Activated naive CD4-positive, alpha-beta T cell treated with anti-CD3 and anti-CD28 coated beads, Interleukin-2, amount 10 ng/mL, durations not matched to agents 7 days and 5 days (primary cell): Measurements from ENCODE around the gene SLC22A17.
A peak's percentile ranks its signal among the peaks of the same experiment; 100 is the strongest.
"Not testable (repeated sequence)": the region's sequence is repeated elsewhere in the genome, so short reads cannot be mapped to it uniquely, and the experiment has no call there.

Experiments used
- CTCF ChIA-PET: fragments of 350-600 bp; sonication (Branson Sonifier 250); formaldehyde crosslinking; loops from one replicate; lab custom pipeline; 2021; ENCODE audit warnings: antibody characterized with exemption; lab: Charles Lee
- DNase-seq: peaks from one replicate; pipeline ENCODE4 v3.0.0-alpha.2; 2020
- H3K27ac Mint-ChIP-seq: one replicate; pipeline ENCODE4 v1.8.0; 2021; ENCODE audit warnings: mild to moderate bottlenecking, moderate library complexity, mixed read lengths
- H3K27me3 Mint-ChIP-seq: one replicate; pipeline ENCODE4 v1.8.0; 2021; ENCODE audit warnings: mild to moderate bottlenecking, mixed read lengths
- H3K36me3 Mint-ChIP-seq: one replicate; pipeline ENCODE4 v1.8.0; 2021; ENCODE audit warnings: mixed read lengths
- H3K4me1 Mint-ChIP-seq: one replicate; pipeline ENCODE4 v1.8.0; 2021; ENCODE audit warnings: mixed read lengths
- H3K4me3 Mint-ChIP-seq: one replicate; pipeline ENCODE4 v1.8.0; 2021; ENCODE audit warnings: mild to moderate bottlenecking, moderate library complexity, mixed read lengths
- H3K9me3 Mint-ChIP-seq: one replicate; pipeline ENCODE4 v1.8.0; 2021; ENCODE audit warnings: mixed read lengths

SLC22A17 gene

DNA sequence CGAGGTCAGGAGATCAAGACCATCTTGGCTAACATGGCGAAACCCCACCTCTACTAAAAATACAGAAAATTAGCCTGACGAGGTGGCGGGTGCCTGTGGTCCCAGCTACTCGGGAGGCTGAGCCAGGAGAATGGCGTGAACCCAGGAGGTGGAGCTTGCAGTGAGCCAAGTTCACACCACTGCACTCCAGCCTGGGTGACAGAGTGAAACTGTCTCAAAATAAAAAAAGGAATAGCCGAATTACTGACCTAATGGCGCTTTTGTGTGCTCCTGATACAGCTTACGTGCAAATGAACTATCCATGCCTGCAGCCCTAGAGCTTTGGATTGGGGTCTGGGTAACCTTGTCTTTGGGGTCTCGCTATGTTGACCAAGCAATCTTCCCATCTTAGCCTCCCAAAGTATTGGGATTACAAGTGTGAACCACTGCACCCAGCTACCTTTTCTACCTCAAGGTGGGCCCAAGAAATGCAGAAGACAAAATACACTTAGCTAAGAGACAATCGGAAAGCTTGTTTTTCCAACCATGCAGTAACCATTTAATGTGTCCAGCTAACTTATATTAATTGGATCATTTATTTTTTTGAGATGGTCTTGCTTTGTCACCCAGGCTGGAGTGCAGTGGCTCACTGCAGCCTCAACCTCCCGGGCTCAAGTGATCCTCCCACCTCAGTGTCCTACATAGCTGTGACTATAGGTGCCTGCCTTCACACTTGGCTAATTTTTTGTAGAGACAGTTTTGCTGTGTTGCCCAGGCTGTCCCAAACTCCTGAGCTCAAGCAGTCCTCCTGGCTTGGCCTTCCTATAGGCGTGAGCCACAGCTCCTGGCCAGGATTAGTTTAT lies 26.0 kb downstream of the SLC22A17 start:
- H3K36me3 Mint-ChIP-seq: peaks cover 36% of the 10 kb centered on the region
- DNase-seq: no peak
- H3K27me3 Mint-ChIP-seq: no peaks in the 10 kb centered on the region
- CTCF ChIA-PET: interaction anchor here (1.1 to 2.7 kb wide), 12 partner anchors 26 to 206 kb away, joined by 3 to 33 read pairs (median 4); partner anchors contain the start of gene SLC22A17
- H3K4me3 Mint-ChIP-seq: no peak overlapping the region
- no peak overlapping the region for H3K27ac Mint-ChIP-seq
- H3K4me1 Mint-ChIP-seq: peaks cover 16% of the 10 kb centered on the region
- H3K9me3 Mint-ChIP-seq: no peaks in the 10 kb centered on the region

DNA sequence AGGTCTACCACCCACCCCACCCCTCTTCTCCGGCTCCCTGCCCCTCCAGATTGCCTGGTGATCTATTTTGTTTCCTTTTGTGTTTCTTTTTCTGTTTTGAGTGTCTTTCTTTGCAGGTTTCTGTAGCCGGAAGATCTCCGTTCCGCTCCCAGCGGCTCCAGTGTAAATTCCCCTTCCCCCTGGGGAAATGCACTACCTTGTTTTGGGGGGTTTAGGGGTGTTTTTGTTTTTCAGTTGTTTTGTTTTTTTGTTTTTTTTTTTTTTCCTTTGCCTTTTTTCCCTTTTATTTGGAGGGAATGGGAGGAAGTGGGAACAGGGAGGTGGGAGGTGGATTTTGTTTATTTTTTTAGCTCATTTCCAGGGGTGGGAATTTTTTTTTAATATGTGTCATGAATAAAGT lies 26.9 kb downstream of the SLC22A17 start:
- not testable (repeated sequence) for DNase-seq, H3K9me3 Mint-ChIP-seq, H3K4me3 Mint-ChIP-seq, H3K27ac Mint-ChIP-seq, H3K27me3 Mint-ChIP-seq
- H3K36me3 Mint-ChIP-seq: peaks cover 36% of the 10 kb centered on the region
- CTCF ChIA-PET: interaction anchor here (1.4 to 2.7 kb wide), 4 partner anchors 37 to 57 kb away, joined by 4 to 33 read pairs (median 5); no protein-coding TSS in a partner anchor
- peaks cover 16% of the 10 kb centered on the region for H3K4me1 Mint-ChIP-seq

DNA sequence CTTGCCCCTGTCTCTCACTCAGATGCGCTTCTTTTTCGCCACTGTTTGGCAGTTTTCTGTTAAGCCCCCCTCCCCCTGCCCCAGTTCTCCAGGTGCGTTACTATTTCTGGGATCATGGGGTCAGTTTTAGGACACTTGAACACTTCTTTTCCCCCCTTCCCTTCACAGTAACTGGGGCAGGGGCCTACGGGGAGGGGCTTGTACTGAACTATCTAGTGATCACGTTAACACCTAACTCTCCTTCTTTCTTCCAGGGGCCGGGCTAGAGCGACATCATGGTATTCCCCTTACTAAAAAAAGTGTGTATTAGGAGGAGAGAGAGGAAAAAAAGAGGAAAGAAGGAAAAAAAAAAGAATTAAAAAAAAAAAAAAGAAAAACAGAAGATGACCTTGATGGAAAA lies 27.7 kb downstream of the SLC22A17 start:
- CTCF ChIA-PET: interaction anchor here (3.9 kb wide), 1 partner anchor 54 kb away, joined by 15 read pairs; no protein-coding TSS in a partner anchor
- no peak for DNase-seq
- no peaks in the 10 kb centered on the region for H3K27me3 Mint-ChIP-seq

DNA sequence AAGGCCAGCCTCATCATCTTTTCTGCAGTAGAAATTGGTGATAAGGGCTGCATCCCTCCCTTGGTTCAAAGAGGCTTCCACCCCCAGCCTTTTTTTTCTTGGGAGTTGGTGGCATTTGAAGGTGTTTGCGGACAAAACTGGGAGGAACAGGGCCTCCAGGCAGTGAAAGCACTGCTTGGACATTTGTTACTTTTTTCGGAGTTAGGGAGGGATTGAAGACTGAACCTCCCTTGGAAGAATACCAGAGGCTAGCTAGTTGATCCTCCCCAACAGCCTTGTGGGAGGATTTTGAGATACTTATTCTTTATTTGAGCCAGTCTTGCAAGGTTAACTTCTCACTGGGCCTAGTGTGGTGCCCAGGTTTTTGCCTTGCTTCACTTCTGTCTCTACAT lies 28.2 kb downstream of the SLC22A17 start:
- Mint-ChIP-seq H3K4me3 (no peak overlapping the region), H3K27ac (no peak overlapping the region), H3K9me3 (peaks cover 2% of the 10 kb centered on the region), H3K4me1 (peaks cover 29% of the 10 kb centered on the region), H3K36me3 (peaks cover 39% of the 10 kb centered on the region), H3K27me3 (no peaks in the 10 kb centered on the region)
- CTCF ChIA-PET: interaction anchor here (3.9 kb wide), 1 partner anchor 55 kb away, joined by 15 read pairs; no protein-coding TSS in a partner anchor
- no peak for DNase-seq

More for the DNA sequence above, 27.7 kb downstream of the SLC22A17 start:
- peaks cover 24% of the 10 kb centered on the region for H3K4me1 Mint-ChIP-seq
- no peak overlapping the region for H3K4me3 Mint-ChIP-seq
- H3K9me3 Mint-ChIP-seq: no peaks in the 10 kb centered on the region
- H3K36me3 Mint-ChIP-seq: peaks cover 36% of the 10 kb centered on the region
- no peak overlapping the region for H3K27ac Mint-ChIP-seq

DNA sequence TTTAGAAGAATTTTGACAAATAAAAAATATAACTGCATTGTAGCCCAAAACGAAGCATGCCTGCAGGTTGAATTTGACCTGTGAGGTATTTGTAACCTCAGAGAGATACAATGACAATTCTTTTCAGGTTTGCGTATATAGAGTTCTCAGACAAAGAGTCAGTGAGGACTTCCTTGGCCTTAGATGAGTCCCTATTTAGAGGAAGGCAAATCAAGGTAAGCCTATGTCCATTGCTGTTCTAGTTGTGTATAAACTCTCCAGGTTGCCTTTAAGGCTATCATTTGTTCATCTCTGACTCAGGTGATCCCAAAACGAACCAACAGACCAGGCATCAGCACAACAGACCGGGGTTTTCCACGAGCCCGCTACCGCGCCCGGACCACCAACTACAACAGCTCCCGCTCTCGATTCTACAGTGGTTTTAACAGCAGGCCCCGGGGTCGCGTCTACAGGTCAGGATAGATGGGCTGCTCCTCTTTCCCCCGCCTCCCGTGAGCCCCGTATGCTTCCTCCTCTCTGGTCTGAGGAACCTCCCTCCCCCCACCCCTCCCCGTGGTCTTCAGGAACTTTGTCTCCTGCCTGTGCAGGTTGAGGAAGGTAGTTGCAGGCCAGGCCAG lies 28.7 kb downstream of the SLC22A17 start:
- H3K27ac Mint-ChIP-seq: no peak overlapping the region
- peaks cover 29% of the 10 kb centered on the region for H3K4me1 Mint-ChIP-seq
- peaks cover 2% of the 10 kb centered on the region for H3K9me3 Mint-ChIP-seq
- H3K27me3 Mint-ChIP-seq: no peaks in the 10 kb centered on the region
- H3K36me3 Mint-ChIP-seq: peaks cover 39% of the 10 kb centered on the region
- CTCF ChIA-PET: interaction anchor here (3.9 kb wide), 1 partner anchor 55 kb away, joined by 15 read pairs; no protein-coding TSS in a partner anchor
- DNase-seq: no peak
- H3K4me3 Mint-ChIP-seq: no peak overlapping the region

- Mint-ChIP-seq H3K9me3 (peaks cover 2% of the 10 kb centered on the region), H3K27ac (peak overlapping the region; percentile 93), H3K4me1 (peaks cover 29% of the 10 kb centered on the region), H3K27me3 (no peaks in the 10 kb centered on the region), H3K4me3 (peak overlapping the region; percentile 89), H3K36me3 (peaks cover 39% of the 10 kb centered on the region)
- CTCF ChIA-PET: interaction anchor here (1.1 to 3.9 kb wide), 8 partner anchors 21 to 237 kb away, joined by 3 to 32 read pairs (median 4); partner anchors contain the start of genes CMTM5, HOMEZ and PPP1R3E
- no peak for DNase-seq
Measured at GRCh38 chr14:23322568-23323517, 29.8 kb downstream of the SLC22A17 start.

- CTCF ChIA-PET: interaction anchor here (1.1 to 3.9 kb wide), 12 partner anchors 15 to 238 kb away, joined by 3 to 32 read pairs (median 5); partner anchors contain the start of genes BCL2L2, CMTM5, HOMEZ and PPP1R3E
- peak overlapping the region; percentile 90 for H3K4me3 Mint-ChIP-seq
- H3K4me1 Mint-ChIP-seq: peaks cover 29% of the 10 kb centered on the region
- DNase-seq: peak; percentile 68
- H3K9me3 Mint-ChIP-seq: peaks cover 2% of the 10 kb centered on the region
- H3K27me3 Mint-ChIP-seq: peaks cover 4% of the 10 kb centered on the region
- H3K27ac Mint-ChIP-seq: peak overlapping the region; percentile 93
- peaks cover 39% of the 10 kb centered on the region for H3K36me3 Mint-ChIP-seq
Measured at GRCh38 chr14:23321572-23322547, 30.8 kb downstream of the SLC22A17 start.

DNA sequence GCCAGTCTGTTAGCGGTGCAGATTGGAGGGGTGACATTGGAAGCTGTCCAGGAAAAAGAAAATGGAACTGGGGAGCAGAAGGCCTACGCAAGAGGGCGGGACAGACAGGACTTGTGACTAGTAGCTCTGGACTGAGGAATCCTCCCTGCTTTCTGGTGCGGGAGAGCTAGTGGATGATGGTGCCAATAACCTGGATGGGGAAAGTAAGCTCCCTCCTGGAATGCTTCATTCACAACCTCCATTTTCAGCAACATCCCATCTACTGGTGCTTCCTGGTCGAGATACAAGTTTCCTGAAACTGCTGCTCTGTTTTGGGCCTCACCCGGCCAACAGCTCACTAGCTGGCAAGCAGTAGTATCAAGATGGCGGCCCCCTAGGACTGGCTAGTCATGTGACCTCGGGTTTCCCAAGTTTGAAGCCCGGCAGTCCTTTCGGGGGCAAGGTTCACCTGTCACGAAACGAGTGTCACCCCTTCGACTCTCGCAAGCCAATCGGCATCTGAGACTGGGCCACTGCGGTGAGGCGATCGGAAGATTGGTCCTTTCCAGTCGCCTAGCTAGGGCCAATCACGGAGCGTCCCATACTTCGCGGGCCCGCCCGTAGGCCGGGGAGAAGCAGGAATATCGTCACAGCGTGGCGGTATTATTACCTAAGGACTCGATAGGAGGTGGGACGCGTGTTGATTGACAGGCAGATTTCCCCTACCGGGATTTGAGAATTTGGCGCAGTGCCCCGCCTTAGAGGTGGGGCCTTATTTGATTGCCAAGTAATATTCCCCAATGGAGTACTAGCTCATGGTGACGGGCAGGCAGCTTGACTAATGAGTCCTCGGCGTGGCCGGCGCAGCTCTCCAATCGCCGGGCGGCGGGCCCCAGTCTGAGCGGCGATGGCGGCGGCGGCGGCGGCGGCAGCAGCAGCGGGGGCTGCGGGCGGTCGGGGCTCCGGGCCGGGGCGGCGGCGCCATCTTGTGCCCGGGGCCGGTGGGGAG lies 31.8 kb downstream of the SLC22A17 start, which contains the start of gene PABPN1:
TSS of gene PABPN1 (plus strand) at position 874 of the 988 bp plus-strand sequence. CDS start at position 887, 13 bp downstream.
- CTCF ChIA-PET: interaction anchor here (0.9 to 3.9 kb wide), 15 partner anchors 10 to 239 kb away, joined by 3 to 32 read pairs (median 4); partner anchors contain the start of genes BCL2L2, CMTM5, HOMEZ and PPP1R3E
- H3K4me3 Mint-ChIP-seq: peak within 1 kb of the TSS; percentile 90
- H3K36me3 Mint-ChIP-seq: peaks cover 36% of the 10 kb centered on the region
- H3K9me3 Mint-ChIP-seq: peaks cover 2% of the 10 kb centered on the region
- H3K27ac Mint-ChIP-seq: peak within 1 kb of the TSS; percentile 97
- DNase-seq: peak; percentile 99
- H3K27me3 Mint-ChIP-seq: peaks cover 9% of the 10 kb centered on the region
- peaks cover 29% of the 10 kb centered on the region for H3K4me1 Mint-ChIP-seq

GRCh38 chr14:23319746-23320583 lies 32.7 kb downstream of the SLC22A17 start:
- peak overlapping the region; percentile 90 for H3K4me3 Mint-ChIP-seq
- H3K27me3 Mint-ChIP-seq: peaks cover 13% of the 10 kb centered on the region
- peak overlapping the region; percentile 97 for H3K27ac Mint-ChIP-seq
- no peak for DNase-seq
- peaks cover 2% of the 10 kb centered on the region for H3K9me3 Mint-ChIP-seq
- peaks cover 30% of the 10 kb centered on the region for H3K36me3 Mint-ChIP-seq
- CTCF ChIA-PET: interaction anchor here (0.9 to 3.6 kb wide), 8 partner anchors 9 to 60 kb away, joined by 3 to 32 read pairs (median 4); partner anchors contain the start of genes BCL2L2 and PPP1R3E
- H3K4me1 Mint-ChIP-seq: peaks cover 29% of the 10 kb centered on the region

GRCh38 chr14:23316300-23316699 lies 36.4 kb downstream of the SLC22A17 start:
- Mint-ChIP-seq H3K27ac (no peak overlapping the region), H3K27me3 (peaks cover 21% of the 10 kb centered on the region), H3K36me3 (peaks cover 3% of the 10 kb centered on the region), H3K9me3 (peaks cover 2% of the 10 kb centered on the region), H3K4me3 (no peak overlapping the region), H3K4me1 (peaks cover 13% of the 10 kb centered on the region)
- CTCF ChIA-PET: interaction anchor here (1.3 kb wide), 1 partner anchor 9 kb away, joined by 5 read pairs; the partner anchor contains the start of gene BCL2L2
- DNase-seq: no peak
